HCT116 (cell line): ENCODE data around the gene USP32. TPM values are rescaled to one million over a fixed set of nuclear protein-coding genes. Genes with fewer than 3 reads are reported as not detected.

Experiments used
- ATAC-seq: fragments of 200-7000 bp; cut with Tn5 transposase; 2 replicates; pipeline ENCODE4 v1.9.1; 2020; ENCODE audit warnings: mild to moderate bottlenecking, moderate library complexity
- BruUV-seq: library from RNA; stranded (reverse); fragments of 400-500 nt; replicated peaks from 2 replicates; lab custom pipeline; 2021; lab: Mats Ljungman, UMichigan
- CTCF ChIA-PET: fragments of 300-600 bp; sonication (Branson Sonifier 250); formaldehyde crosslinking; loops from one replicate; lab custom pipeline; 2021; ENCODE audit warnings: antibody characterized with exemption; lab: Charles Lee
- POLR2A ChIA-PET: fragments of 300-600, 350-600 bp; sonication (Branson Sonifier 250); formaldehyde crosslinking; loops from one replicate; lab custom pipeline; 2021; ENCODE audit warnings: antibody characterized with exemption; lab: Charles Lee
- RAD21 ChIA-PET, 2 experiments: fragments of 300-600 bp; sonication (Branson Sonifier 250); formaldehyde crosslinking; loops; one replicate each; lab custom pipeline; 2023; ENCODE audit warnings: low total read pairs in 2 of 2; ENCODE audit not compliant: uncharacterized antibody in 2 of 2, unreplicated experiment in 2 of 2, low non-redundant PET in 1 of 2; lab: Charles Lee
- DNase-seq: peaks from one replicate; pipeline ENCODE4 v3.0.0-alpha.2; 2010; ENCODE audit warnings: low read depth, low spot score
- H2AFZ ChIP-seq: fragments of 200-600 bp; shearing (Covaris generic), sonication (generic); 2 replicates; pipeline ENCODE4 v1.6.1; 2017; ENCODE audit warnings: low read depth, mixed run types, mixed read lengths, antibody characterized with exemption, low read length; ENCODE audit not compliant: poor library complexity, severe bottlenecking
- H3K27ac ChIP-seq: 2 replicates; pipeline ENCODE4 v1.5.1; 2012; ENCODE audit warnings: low read depth, low read length
- H3K27me3 ChIP-seq: fragments of 200-600 bp; sonication (generic); 2 replicates; pipeline ENCODE4 v1.6.1; 2016; ENCODE audit warnings: mixed run types, low read length, mixed read lengths; ENCODE audit not compliant: insufficient read depth
- H3K36me3 ChIP-seq, 2 experiments: fragments of 200-500 bp in 1 of 2; fragments of 200-600 bp in 1 of 2; sonication (Bioruptor generic) in 1 of 2; sonication (generic) in 1 of 2; 2 replicates each; pipeline versions ENCODE4 v1.5.1 to v1.6.1; 2014 to 2016; ENCODE audit warnings: low read length in 2 of 2, inconsistent platforms in 1 of 2, mixed read lengths in 1 of 2, mixed run types in 1 of 2; ENCODE audit not compliant: insufficient read depth in 2 of 2, control insufficient read depth in 1 of 2
- H3K4me1 ChIP-seq, 2 experiments: fragments of 200-600 bp in 1 of 2; sonication (generic) in 1 of 2; 2 replicates each; pipeline versions ENCODE4 v1.5.1 to v1.6.1; 2012 to 2017; ENCODE audit warnings: low read length in 2 of 2, inconsistent platforms in 1 of 2, mild to moderate bottlenecking in 1 of 2, mixed read lengths in 1 of 2, mixed run types in 1 of 2, moderate library complexity in 1 of 2; ENCODE audit not compliant: insufficient read depth in 2 of 2, control insufficient read depth in 1 of 2
- H3K4me2 ChIP-seq: fragments of 200-600 bp; sonication (generic); 2 replicates; pipeline ENCODE4 v1.6.1; 2017; ENCODE audit warnings: mixed run types, low read length, mixed read lengths
- H3K4me3 ChIP-seq, 2 experiments: fragments of 200-600 bp in 1 of 2; sonication (generic) in 1 of 2; replicated peaks in 1 of 2; 2 replicates each; pipeline ENCODE4 v1.5.1; 2011 to 2016; ENCODE audit warnings: low read length in 2 of 2, control low read depth in 1 of 2, low read depth in 1 of 2, mild to moderate bottlenecking in 1 of 2, mixed read lengths in 1 of 2, mixed run types in 1 of 2
- H3K79me2 ChIP-seq: fragments of 200-600 bp; sonication (generic); 2 replicates; pipeline ENCODE4 v1.6.1; 2017; ENCODE audit warnings: mild to moderate bottlenecking, mixed run types, low read length, moderate library complexity, mixed read lengths; ENCODE audit not compliant: insufficient read depth
- H3K9ac ChIP-seq: fragments of 200-600 bp; sonication (generic); 2 replicates; pipeline ENCODE4 v1.6.1; 2016; ENCODE audit warnings: low read length, mixed read lengths
- H3K9me2 ChIP-seq: fragments of 200-600 bp; sonication (generic), shearing (Covaris generic); 2 replicates; pipeline ENCODE4 v1.6.1; 2017; ENCODE audit warnings: mixed run types, mild to moderate bottlenecking, moderate library complexity; ENCODE audit not compliant: insufficient read depth
- H3K9me3 ChIP-seq, 2 experiments: fragments of 200-500 bp in 1 of 2; fragments of 200-600 bp in 1 of 2; sonication (Bioruptor generic) in 1 of 2; sonication (generic) in 1 of 2; 2 replicates each; pipeline ENCODE4 v1.6.1; 2014 to 2017; ENCODE audit warnings: low read length in 2 of 2, mixed read lengths in 2 of 2, inconsistent platforms in 1 of 2, low read depth in 1 of 2, mild to moderate bottlenecking in 1 of 2, mixed run types in 1 of 2, moderate library complexity in 1 of 2; ENCODE audit not compliant: control insufficient read depth in 1 of 2, insufficient read depth in 1 of 2
- H4K20me1 ChIP-seq: fragments of 200-600 bp; sonication (generic), shearing (Covaris generic); 2 replicates; pipeline ENCODE4 v1.6.1; 2017; ENCODE audit warnings: mixed run types, mild to moderate bottlenecking, moderate library complexity; ENCODE audit not compliant: insufficient read depth
- CBX3 ChIP-seq: IDR thresholded peaks from 2 replicates; pipeline ENCODE4 v1.6.1; 2012; ENCODE audit warnings: low read depth
- ELF1 ChIP-seq: IDR thresholded peaks from 2 replicates; pipeline ENCODE4 v1.6.1; 2012; ENCODE audit warnings: low read depth, borderline replicate concordance
- EZH2 ChIP-seq: fragments of 200-600 bp; sonication (generic); IDR thresholded peaks from 2 replicates; pipeline ENCODE4 v1.6.1; 2017; ENCODE audit warnings: antibody characterized with exemption, mixed run types
- EZH2phosphoT487 ChIP-seq: fragments of 200-600 bp; IDR thresholded peaks from 2 replicates; pipeline ENCODE4 v1.6.1; 2018; ENCODE audit warnings: antibody characterized with exemption, borderline replicate concordance
- POLR2AphosphoS5 ChIP-seq: IDR thresholded peaks from 2 replicates; pipeline ENCODE4 v1.6.1; 2011; ENCODE audit warnings: mild to moderate bottlenecking, low read depth, low read length, moderate library complexity
- RAD21 ChIP-seq: IDR thresholded peaks from 2 replicates; pipeline ENCODE4 v1.6.1; 2012; ENCODE audit warnings: low read depth, mild to moderate bottlenecking
- SIN3A ChIP-seq: IDR thresholded peaks from 2 replicates; pipeline ENCODE4 v1.6.1; 2012; ENCODE audit warnings: low read depth
- SP1 ChIP-seq: IDR thresholded peaks from 2 replicates; pipeline ENCODE4 v1.6.1; 2012; ENCODE audit warnings: low read depth
- YY1 ChIP-seq: IDR thresholded peaks from 2 replicates; pipeline ENCODE4 v1.6.1; 2011; ENCODE audit warnings: low read length, low read depth, moderate library complexity, mild to moderate bottlenecking; ENCODE audit not compliant: insufficient replicate concordance; ENCODE audit errors: extremely low read depth
- intact Hi-C: fragments of 100-400 bp; cut with micrococcal nuclease; formaldehyde crosslinking; loops from 2 replicates; pipeline ENCODE4 v1.10.0; 2022
- total RNA-seq: library from RNA; stranded (reverse); gene quantifications from one replicate; pipeline ENCODE4 v1.2.1, GENCODE V29; 2021; ENCODE audit not compliant: unreplicated experiment
- TF ChIP-seq, protein P1 (sequence below), 3 experiments: fragments of 200-600 bp in 1 of 3; sonication (generic) in 1 of 3; IDR thresholded peaks in 2 of 3; conservative IDR thresholded peaks in 1 of 3; 2 replicates each; pipeline ENCODE4 v1.5.1; 2012 to 2017; ENCODE audit warnings: low read depth in 2 of 3, low read length in 2 of 3, antibody characterized with exemption in 1 of 3, borderline replicate concordance in 1 of 3, control low read depth in 1 of 3, mild to moderate bottlenecking in 1 of 3, mixed read lengths in 1 of 3, mixed run types in 1 of 3, moderate library complexity in 1 of 3; ENCODE audit not compliant: insufficient read depth in 1 of 3
- TF ChIP-seq, protein P2 (sequence below): IDR thresholded peaks from 2 replicates; pipeline ENCODE4 v1.6.1; 2012; ENCODE audit warnings: low read depth

The USP32 gene
- total RNA-seq, 1 experiment from 2014 or later: 67.0 TPM

DNA sequence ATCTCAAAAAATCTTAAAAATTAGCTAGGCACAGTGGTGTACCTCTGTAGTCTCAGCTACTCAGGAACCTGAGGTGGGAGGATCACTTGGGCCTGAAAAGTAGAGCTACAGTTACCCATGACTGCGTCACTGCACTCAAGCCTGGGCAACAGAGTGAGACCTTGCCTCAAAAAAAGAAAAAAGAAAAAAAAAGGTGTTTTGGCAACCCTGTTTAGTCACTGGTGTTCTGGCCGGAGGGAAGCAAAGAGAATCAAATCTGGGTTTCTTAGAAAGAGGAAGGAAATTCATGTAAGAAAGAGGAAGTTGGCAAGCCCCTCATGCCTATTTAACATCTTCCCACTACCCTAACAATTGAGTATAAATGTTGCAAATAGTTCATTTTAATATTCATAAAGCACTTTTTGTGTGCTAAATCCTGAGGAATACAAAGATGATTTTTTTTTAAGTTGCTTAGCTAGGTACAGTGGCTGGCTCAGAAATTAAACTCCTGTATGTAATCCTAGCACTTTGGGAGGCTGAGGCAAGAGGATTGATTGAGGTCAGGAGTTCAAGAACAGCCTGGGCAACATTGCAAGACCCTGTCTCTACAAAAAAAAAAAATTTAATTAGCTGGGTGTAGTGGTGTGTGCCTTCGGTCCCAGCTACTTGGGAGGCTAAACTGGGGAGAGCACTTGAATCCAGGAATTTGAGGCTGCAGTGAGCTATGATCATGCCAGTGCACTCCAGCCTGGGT lies 6.5 kb upstream of the USP32 start:
- H3K79me2 ChIP-seq: no peaks in the 10 kb centered on the region
- peaks cover 6 to 10% of the 10 kb centered on the region in 2 experiments; a peak in 3 of 4 replicates for H3K4me1 ChIP-seq
- no peak for DNase-seq
- POLR2A ChIA-PET: interaction anchor here (0.6 kb wide), 1 partner anchor 561 kb away, joined by 3 read pairs; no protein-coding TSS in a partner anchor
- no peak overlapping the region for H2AFZ ChIP-seq
- no peaks in the 10 kb centered on the region for H4K20me1 ChIP-seq
- H3K4me2 ChIP-seq: no peak overlapping the region
- BruUV-seq: no TSS peak
- intact Hi-C loops: no loop called here
- no peak overlapping the region for H3K4me3 ChIP-seq
- TF ChIP-seq EZH2: no peak
- no peak for TF ChIP-seq EZH2phosphoT487
- TF ChIP-seq ELF1: 0 out of 2 replicates have a peak, but pooled peaks have one; percentile 8
- TF ChIP-seq SIN3A: no peak
- TF ChIP-seq SP1: no peak
- CTCF ChIA-PET: no interaction called here
- no peaks in the 10 kb centered on the region for H3K27me3 ChIP-seq
- H3K9ac ChIP-seq: no peak overlapping the region
- no peaks in the 10 kb centered on the region for H3K36me3 ChIP-seq
- RAD21 ChIA-PET: no interaction called here
- no peaks in the 10 kb centered on the region for H3K9me2 ChIP-seq
- ATAC-seq: no peak
- H3K27ac ChIP-seq: no peak overlapping the region
- H3K9me3 ChIP-seq: no peaks in the 10 kb centered on the region

DNA sequence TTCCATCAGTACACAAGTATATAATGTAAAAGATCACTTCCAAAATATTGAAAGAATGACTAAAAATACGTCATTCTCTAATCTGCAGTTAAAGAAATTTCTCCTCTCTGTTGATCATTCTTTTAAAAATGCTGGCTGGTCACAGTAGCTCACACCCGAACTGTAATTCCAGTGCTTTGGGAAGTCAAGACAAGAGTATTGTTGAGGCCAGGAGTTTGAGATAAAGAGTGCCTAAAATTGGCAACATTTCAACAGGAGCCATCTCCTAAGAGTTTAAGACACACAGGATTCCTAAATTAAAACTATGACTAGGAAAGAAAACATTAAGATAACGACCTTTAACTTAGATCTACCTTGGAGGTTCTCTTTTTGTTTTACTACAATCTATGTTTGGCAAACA lies 4.5 kb upstream of the USP32 start:
- Histone ChIP-seq H4K20me1 (no peaks in the 10 kb centered on the region), H3K4me3 (no peak overlapping the region), H3K4me1 (peaks cover 9 to 20% of the 10 kb centered on the region in 2 experiments), H3K9me2 (no peaks in the 10 kb centered on the region), H3K4me2 (no peak overlapping the region), H3K27me3 (no peaks in the 10 kb centered on the region), H2AFZ (no peak overlapping the region), H3K9ac (no peak overlapping the region), H3K36me3 (no peaks in the 10 kb centered on the region), H3K79me2 (peaks cover 4% of the 10 kb centered on the region), H3K27ac (no peak overlapping the region), H3K9me3 (no peaks in the 10 kb centered on the region)
- intact Hi-C loops: no loop called here
- CTCF ChIA-PET: no interaction called here
- POLR2A ChIA-PET: no interaction called here
- no peak for DNase-seq
- BruUV-seq: no TSS peak
- no peak for ATAC-seq
- RAD21 ChIA-PET: no interaction called here
- TF ChIP-seq, protein P1, sequence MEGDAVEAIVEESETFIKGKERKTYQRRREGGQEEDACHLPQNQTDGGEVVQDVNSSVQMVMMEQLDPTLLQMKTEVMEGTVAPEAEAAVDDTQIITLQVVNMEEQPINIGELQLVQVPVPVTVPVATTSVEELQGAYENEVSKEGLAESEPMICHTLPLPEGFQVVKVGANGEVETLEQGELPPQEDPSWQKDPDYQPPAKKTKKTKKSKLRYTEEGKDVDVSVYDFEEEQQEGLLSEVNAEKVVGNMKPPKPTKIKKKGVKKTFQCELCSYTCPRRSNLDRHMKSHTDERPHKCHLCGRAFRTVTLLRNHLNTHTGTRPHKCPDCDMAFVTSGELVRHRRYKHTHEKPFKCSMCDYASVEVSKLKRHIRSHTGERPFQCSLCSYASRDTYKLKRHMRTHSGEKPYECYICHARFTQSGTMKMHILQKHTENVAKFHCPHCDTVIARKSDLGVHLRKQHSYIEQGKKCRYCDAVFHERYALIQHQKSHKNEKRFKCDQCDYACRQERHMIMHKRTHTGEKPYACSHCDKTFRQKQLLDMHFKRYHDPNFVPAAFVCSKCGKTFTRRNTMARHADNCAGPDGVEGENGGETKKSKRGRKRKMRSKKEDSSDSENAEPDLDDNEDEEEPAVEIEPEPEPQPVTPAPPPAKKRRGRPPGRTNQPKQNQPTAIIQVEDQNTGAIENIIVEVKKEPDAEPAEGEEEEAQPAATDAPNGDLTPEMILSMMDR (IDR thresholded peaks at IDR 0.05 in 2 of 3, conservative IDR thresholded peaks at IDR 0.05 in 1 of 3; ENCODE audit: borderline replicate concordance in 1 of 3, insufficient read depth in 1 of 3, low read depth in 2 of 3, low read length in 2 of 3): no peak
- TF ChIP-seq EZH2phosphoT487 (no peak), RAD21 (no peak), POLR2AphosphoS5 (no peak), YY1 (no peak), CBX3 (no peak)
- TF ChIP-seq, protein P2, sequence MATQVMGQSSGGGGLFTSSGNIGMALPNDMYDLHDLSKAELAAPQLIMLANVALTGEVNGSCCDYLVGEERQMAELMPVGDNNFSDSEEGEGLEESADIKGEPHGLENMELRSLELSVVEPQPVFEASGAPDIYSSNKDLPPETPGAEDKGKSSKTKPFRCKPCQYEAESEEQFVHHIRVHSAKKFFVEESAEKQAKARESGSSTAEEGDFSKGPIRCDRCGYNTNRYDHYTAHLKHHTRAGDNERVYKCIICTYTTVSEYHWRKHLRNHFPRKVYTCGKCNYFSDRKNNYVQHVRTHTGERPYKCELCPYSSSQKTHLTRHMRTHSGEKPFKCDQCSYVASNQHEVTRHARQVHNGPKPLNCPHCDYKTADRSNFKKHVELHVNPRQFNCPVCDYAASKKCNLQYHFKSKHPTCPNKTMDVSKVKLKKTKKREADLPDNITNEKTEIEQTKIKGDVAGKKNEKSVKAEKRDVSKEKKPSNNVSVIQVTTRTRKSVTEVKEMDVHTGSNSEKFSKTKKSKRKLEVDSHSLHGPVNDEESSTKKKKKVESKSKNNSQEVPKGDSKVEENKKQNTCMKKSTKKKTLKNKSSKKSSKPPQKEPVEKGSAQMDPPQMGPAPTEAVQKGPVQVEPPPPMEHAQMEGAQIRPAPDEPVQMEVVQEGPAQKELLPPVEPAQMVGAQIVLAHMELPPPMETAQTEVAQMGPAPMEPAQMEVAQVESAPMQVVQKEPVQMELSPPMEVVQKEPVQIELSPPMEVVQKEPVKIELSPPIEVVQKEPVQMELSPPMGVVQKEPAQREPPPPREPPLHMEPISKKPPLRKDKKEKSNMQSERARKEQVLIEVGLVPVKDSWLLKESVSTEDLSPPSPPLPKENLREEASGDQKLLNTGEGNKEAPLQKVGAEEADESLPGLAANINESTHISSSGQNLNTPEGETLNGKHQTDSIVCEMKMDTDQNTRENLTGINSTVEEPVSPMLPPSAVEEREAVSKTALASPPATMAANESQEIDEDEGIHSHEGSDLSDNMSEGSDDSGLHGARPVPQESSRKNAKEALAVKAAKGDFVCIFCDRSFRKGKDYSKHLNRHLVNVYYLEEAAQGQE: no peak
